SH-SY5Y (cell line): ENCODE data around the gene CDKL5.

Experiments used
- GATA2 ChIP-seq: IDR thresholded peaks from 2 replicates; pipeline ENCODE4 v1.6.1; 2011; ENCODE audit warnings: mild to moderate bottlenecking, low read depth, low read length
- GATA3 ChIP-seq: IDR thresholded peaks from 2 replicates; pipeline ENCODE4 v1.6.1; 2011; ENCODE audit warnings: low read depth, mild to moderate bottlenecking, low read length, moderate library complexity

The CDKL5 gene

DNA sequence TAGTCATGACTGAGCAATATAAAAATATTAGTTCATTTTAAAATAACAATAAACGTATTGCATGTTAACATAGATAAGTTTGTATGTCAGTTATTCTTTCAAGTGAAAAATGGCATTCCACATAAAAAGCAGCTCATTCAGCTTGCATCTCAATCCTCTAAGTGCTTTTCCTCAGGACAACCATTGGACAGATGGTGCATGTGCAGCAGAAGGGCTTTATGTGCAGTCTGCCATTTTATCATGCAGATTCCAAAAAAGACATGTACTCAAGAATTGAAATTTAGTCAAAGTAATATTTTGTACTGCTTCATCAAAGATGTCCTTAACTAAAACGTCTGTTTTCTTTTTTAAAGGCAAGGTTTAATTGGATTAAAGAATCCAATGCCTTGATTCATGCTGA, 153.1 kb downstream of the CDKL5 start:
- no peak for TF ChIP-seq GATA2
- TF ChIP-seq GATA3, result no peak

- TF ChIP-seq GATA3, result no peak
- TF ChIP-seq GATA2, result no peak
These were observed 154.1 kb downstream of the CDKL5 start for GRCh38 chrX:18579495-18579894.

GRCh38 chrX:18582910-18583493, 157.6 kb downstream of the CDKL5 start:
- no peak for TF ChIP-seq GATA3

GRCh38 chrX:18591834-18592233, 166.4 kb downstream of the CDKL5 start:
- TF ChIP-seq GATA2 (no peak), GATA3 (no peak)

GRCh38 chrX:18594079-18594478, 168.7 kb downstream of the CDKL5 start:
- TF ChIP-seq GATA2 (no peak), GATA3 (no peak)

DNA sequence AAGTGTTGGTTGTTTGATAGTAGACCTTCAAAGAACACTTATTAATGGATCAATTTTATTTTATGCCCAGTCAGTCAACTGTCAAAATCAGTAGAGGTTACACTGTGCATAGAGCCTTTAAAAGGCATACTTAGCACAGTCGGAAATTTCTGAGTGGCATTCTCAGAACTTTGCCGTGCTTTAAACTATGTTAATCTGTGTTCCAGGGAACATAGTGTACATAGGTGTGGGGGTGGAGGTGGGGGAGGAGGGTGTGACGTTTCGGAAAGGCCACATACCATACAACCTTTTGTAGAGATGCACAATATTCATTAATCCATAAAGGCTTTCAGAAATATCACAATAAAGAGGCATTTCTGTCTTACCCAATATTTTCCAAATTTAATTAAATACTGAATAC, 170.7 kb downstream of the CDKL5 start:
- TF ChIP-seq GATA2 (no peak), GATA3 (no peak)

DNA sequence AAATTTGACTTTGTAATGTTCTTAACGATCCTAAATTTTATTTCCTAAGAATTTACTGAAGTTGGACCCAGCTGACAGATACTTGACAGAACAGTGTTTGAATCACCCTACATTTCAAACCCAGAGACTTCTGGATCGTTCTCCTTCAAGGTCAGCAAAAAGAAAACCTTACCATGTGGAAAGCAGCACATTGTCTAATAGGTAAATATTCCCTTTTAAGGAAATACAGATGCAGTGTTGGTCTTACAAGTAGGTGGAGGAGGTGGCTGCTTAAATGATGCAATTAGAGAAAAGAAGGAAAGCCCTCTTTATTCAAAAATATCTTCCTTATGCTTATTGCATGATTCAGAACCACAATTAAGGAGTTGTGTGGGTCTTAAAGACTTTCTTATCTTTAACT, 173.0 kb downstream of the CDKL5 start:
- TF ChIP-seq GATA3 (no peak), GATA2 (no peak)

GRCh38 chrX:18607966-18608365, 182.6 kb downstream of the CDKL5 start:
- TF ChIP-seq GATA3 (no peak), GATA2 (no peak)

DNA sequence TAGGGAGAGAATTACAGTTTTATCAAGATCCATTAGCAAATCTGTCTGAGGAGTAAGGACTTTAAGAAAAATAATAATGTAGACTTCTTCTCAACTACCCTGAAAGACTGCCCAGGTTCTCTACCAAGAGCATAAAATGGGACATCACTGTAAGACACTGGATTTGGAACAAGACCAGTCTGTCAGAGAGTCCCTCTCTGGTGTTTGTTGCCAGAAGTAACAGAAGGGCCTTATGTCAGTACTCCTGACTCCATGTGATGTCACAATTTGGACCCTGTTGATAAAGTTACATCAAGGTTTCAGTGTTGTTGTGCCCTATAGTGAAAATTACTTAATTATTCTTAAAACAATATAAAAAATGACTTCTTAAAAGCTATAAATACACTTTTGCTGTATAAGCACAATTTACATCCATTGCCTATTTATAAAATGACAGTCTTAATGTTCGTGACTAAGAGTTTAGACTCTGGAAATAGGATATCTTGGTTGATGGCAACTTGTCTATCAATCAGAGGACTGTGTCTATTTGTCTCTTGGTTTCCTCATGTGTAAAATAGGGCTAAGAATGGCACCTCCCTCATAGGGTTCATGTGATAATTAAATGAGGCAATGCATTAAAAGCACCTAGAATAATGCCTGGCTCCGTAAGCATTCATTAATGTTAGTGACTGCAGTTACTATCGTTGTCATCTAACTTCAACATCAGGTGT, 188.7 kb downstream of the CDKL5 start:
- TF ChIP-seq GATA3 (no peak), GATA2 (no peak)

DNA sequence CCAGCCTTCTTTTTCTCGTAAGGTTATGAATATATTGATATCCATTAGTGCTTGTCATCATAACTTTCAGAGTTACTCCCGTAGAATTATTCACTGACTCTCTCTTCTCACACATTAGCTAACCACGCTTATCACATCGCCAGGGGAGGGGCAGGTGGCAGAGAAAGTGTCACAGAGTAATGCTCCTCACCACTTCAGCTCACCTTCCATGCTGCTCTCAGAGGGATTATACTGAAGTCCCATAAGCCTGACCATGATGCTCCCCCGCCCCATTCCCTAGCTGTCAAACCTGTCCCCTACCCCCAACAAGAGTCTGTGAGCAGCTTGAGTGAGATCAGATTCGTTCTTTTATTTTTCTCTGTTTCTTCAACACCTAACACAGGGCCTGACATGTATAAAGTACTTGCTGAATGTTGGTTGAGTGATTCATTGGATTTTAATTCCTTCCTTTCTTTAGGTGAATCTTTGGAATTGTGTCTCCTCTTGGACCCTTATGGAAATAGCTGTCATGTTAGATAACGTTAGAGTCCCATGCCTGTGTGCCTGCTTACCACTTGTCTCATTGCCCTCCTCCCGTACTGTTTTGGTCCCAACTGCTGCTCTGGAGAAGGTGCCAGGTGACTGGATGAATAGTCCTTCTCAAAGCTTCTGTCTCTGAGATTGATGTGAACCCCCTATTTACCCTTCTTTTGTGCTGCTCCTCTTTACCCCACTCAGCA, 191.4 kb downstream of the CDKL5 start:
- no peak for TF ChIP-seq GATA3
- TF ChIP-seq GATA2, result no peak

- TF ChIP-seq GATA3 (no peak), GATA2 (no peak)
These were observed 192.0 kb downstream of the CDKL5 start for GRCh38 chrX:18617407-18617750.

DNA sequence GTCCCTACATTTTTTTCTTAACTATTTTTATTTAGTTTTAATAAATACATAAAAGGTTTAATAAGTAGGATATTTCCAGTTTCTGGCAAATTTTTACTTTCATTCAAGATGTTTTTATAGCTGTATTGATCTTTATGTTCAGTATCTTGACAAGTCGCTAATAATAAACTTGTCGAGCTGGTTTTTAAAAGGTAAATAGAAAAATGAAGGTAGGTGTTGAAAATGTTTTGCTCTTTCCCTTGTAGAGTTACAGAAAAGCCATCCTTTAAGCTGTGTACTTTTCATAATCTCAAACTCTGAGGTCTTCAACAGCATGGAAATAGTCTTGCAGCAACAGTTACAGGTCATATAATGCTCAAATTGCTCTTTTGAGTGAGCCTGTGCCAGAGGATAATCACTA, 193.9 kb downstream of the CDKL5 start:
- TF ChIP-seq GATA3, result no peak
- no peak for TF ChIP-seq GATA2

- TF ChIP-seq GATA3 (no peak), GATA2 (no peak)
These were observed 194.9 kb downstream of the CDKL5 start for GRCh38 chrX:18620349-18620748.

DNA sequence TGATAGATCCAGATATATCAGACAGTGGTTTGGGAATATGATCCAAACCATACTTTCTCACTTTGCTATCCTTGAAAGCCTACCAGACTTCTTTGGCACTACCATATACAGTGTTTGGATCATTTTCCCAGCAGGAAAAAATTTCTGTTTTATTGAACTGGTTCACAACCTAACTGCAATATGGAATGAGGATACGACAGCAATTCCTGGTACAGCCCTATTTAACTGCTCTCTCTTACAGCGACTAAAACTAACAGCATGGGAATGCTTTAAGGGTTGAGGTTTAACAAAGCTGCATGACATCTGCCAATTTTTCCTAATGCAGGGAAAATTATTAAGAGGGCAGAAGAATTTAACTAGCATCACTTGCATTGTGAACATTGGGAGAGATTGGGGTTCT, 199.2 kb downstream of the CDKL5 start:
- TF ChIP-seq GATA2, result no peak
- TF ChIP-seq GATA3, result no peak

GRCh38 chrX:18630934-18631333, 205.5 kb downstream of the CDKL5 start:
- TF ChIP-seq GATA3 (no peak), GATA2 (no peak)
